ENCODE measurements around the gene MORN4.

DNA sequence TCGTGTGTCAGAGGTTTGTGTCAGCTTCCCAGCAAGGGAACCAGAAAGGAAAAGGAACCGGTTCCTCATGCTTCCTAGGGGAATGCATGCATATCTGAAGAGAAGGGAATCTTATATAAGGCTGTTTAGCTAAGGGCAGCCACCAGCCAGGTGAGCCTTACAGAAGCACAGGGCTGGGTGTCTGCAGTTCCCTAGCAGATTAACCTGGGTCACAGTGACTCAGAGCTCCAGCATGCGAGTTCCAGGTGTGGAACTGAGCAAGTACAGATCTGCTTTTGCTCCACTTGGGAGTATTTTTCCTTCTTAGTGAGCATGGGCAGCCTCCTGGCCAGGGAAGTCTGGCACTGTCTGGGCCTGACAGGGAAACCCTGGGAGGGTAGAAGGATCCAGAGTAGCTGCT is 61.7 kb downstream of the MORN4 start:
- no peak for TF ChIP-seq ELF4 (IDR thresholded peaks at IDR 0.05)
- no peak for TF ChIP-seq SUZ12 (IDR thresholded peaks at IDR 0.05)
- no peak for TF ChIP-seq FOXA1 (IDR thresholded peaks at IDR 0.05)
